ENCODE measurements around the gene CSPG5.

Gene CSPG5

GRCh38 chr3:47617086-47618010 lies 38.7 kb upstream of the CSPG5 start:
- Histone ChIP-seq H3K27ac (replicated peaks) (no peak overlapping the region), H3K27me3 (ENCODE audit: insufficient read depth, poor library complexity, severe bottlenecking) (no peaks in the 10 kb centered on the region), H3K4me3 (replicated peaks; ENCODE audit: insufficient read depth, low read length) (no peak overlapping the region)
- no peak for TF ChIP-seq CTCF (IDR thresholded peaks at IDR 0.05; ENCODE audit: insufficient read depth, low read length)
- no peak for DNase-seq (ENCODE audit: low read depth in 1 of 2, low spot score in 1 of 2)

GRCh38 chr3:47614788-47615187 lies 36.1 kb upstream of the CSPG5 start:
- Histone ChIP-seq H3K27ac (replicated peaks) (no peak overlapping the region), H3K27me3 (ENCODE audit: insufficient read depth, poor library complexity, severe bottlenecking) (no peaks in the 10 kb centered on the region)
- no peak for DNase-seq (ENCODE audit: low read depth in 1 of 2, low spot score in 1 of 2)

GRCh38 chr3:47613722-47614121 lies 35.1 kb upstream of the CSPG5 start:
- Histone ChIP-seq H3K4me3 (replicated peaks; ENCODE audit: insufficient read depth, low read length) (no peak overlapping the region), H3K27ac (replicated peaks) (no peak overlapping the region), H3K27me3 (ENCODE audit: insufficient read depth, poor library complexity, severe bottlenecking) (no peaks in the 10 kb centered on the region)
- DNase-seq (ENCODE audit: low read depth in 1 of 2, low spot score in 1 of 2): no peak
- TF ChIP-seq SPI1 (IDR thresholded peaks at IDR 0.05; ENCODE audit: borderline replicate concordance, low read depth) (no peak), CTCF (IDR thresholded peaks at IDR 0.05; ENCODE audit: insufficient read depth, low read length) (no peak), POLR2AphosphoS5 (IDR thresholded peaks at IDR 0.05; ENCODE audit: low read depth) (no peak), GABPA (IDR thresholded peaks at IDR 0.05; ENCODE audit: low read depth) (no peak), REST (IDR thresholded peaks at IDR 0.05; ENCODE audit: insufficient replicate concordance, low read depth) (no peak)

More at GRCh38 chr3:47614788-47615187, 36.1 kb upstream of the CSPG5 start:
- TF ChIP-seq CTCF (IDR thresholded peaks at IDR 0.05; ENCODE audit: insufficient read depth, low read length): no peak
- no peak for TF ChIP-seq POLR2AphosphoS5 (IDR thresholded peaks at IDR 0.05; ENCODE audit: low read depth)
- no peak for TF ChIP-seq SPI1 (IDR thresholded peaks at IDR 0.05; ENCODE audit: borderline replicate concordance, low read depth)
- TF ChIP-seq GABPA (IDR thresholded peaks at IDR 0.05; ENCODE audit: low read depth): no peak
- no peak overlapping the region for H3K4me3 ChIP-seq (replicated peaks; ENCODE audit: insufficient read depth, low read length)

GRCh38 chr3:47612879-47613278 lies 34.2 kb upstream of the CSPG5 start:
- Histone ChIP-seq H3K27me3 (ENCODE audit: insufficient read depth, poor library complexity, severe bottlenecking) (no peaks in the 10 kb centered on the region), H3K4me3 (replicated peaks; ENCODE audit: insufficient read depth, low read length) (no peak overlapping the region), H3K27ac (replicated peaks) (no peak overlapping the region)
- no peak for TF ChIP-seq GABPA (IDR thresholded peaks at IDR 0.05; ENCODE audit: low read depth)
- no peak for TF ChIP-seq SPI1 (IDR thresholded peaks at IDR 0.05; ENCODE audit: borderline replicate concordance, low read depth)
- TF ChIP-seq POLR2AphosphoS5 (IDR thresholded peaks at IDR 0.05; ENCODE audit: low read depth): no peak
- TF ChIP-seq CTCF (IDR thresholded peaks at IDR 0.05; ENCODE audit: insufficient read depth, low read length): no peak
- no peak for TF ChIP-seq REST (IDR thresholded peaks at IDR 0.05; ENCODE audit: insufficient replicate concordance, low read depth)
- no peak for DNase-seq (ENCODE audit: low read depth in 1 of 2, low spot score in 1 of 2)

Data from HL-60 (cell line).